Mucosa of rectum (tissue), 2 donors: Measurements from ENCODE around the gene C1orf185.

Source experiments
- H3K27ac ChIP-seq, 2 donors: one replicate each; pipeline ENCODE4 v1.7.0; 2013; ENCODE audit warnings: inconsistent platforms in 2 of 2, low read depth in 2 of 2, low read length in 2 of 2
- H3K27me3 ChIP-seq, 2 donors: one replicate each; pipeline ENCODE4 v1.7.0; 2013; ENCODE audit warnings: low read length in 2 of 2; ENCODE audit not compliant: control insufficient read depth in 2 of 2, insufficient read depth in 2 of 2
- H3K36me3 ChIP-seq, 2 donors: one replicate each; pipeline ENCODE4 v1.7.0; 2013; ENCODE audit warnings: low read length in 2 of 2; ENCODE audit not compliant: control insufficient read depth in 2 of 2, insufficient read depth in 2 of 2
- H3K4me1 ChIP-seq, 2 donors: one replicate each; pipeline ENCODE4 v1.7.0; 2013; ENCODE audit warnings: low read length in 2 of 2, mild to moderate bottlenecking in 1 of 2; ENCODE audit not compliant: control insufficient read depth in 2 of 2, insufficient read depth in 2 of 2
- H3K4me3 ChIP-seq, 2 donors: one replicate each; pipeline ENCODE4 v1.7.0; 2013; ENCODE audit warnings: low read length in 2 of 2
- H3K9ac ChIP-seq, 2 donors: one replicate each; pipeline ENCODE4 v1.7.0; 2013; ENCODE audit warnings: low read length in 2 of 2, low read depth in 1 of 2, mild to moderate bottlenecking in 1 of 2
- H3K9me3 ChIP-seq, 2 donors: one replicate each; pipeline ENCODE4 v1.7.0; 2013; ENCODE audit warnings: low read length in 2 of 2; ENCODE audit not compliant: control insufficient read depth in 2 of 2
- donor health status: healthy.
- donor health status: Normal muscosa, but diverticular disease.

The C1orf185 gene

DNA sequence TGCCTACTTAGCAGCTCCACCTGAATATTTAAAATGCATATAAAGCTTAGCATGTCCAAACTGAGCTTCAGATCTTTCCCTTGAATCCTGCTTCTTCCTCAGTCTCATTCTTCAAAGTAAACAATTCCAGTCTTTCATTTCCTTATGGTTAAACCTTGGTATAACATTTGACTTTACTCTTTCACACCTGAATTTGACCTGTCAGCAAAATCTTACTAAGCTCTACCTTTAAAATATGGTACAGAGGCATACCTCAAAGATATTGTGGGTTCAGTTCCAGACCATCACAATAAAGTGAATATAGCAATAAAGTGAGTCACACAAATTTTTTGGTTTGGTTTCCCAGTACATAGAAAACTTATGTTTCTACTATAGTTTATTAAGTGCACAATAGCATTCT, 91.5 kb downstream of the C1orf185 start:
- Histone ChIP-seq H3K9ac (no peak overlapping the region), H3K4me3 (no peak overlapping the region), H3K27ac (no peak overlapping the region), H3K36me3 (no peaks in the 10 kb centered on the region), H3K4me1 (no peaks in the 10 kb centered on the region), H3K9me3 (no peaks in the 10 kb centered on the region), H3K27me3 (no peaks in the 10 kb centered on the region)
